HCT116 (cell line): ENCODE measurements around the gene CIBAR2.

Experiments used
- CEBPB ChIP-seq: IDR thresholded peaks from 2 replicates; pipeline ENCODE4 v1.6.1; 2012; ENCODE audit warnings: low read depth
- CTCF ChIP-seq, 3 experiments: fragments of 200-600 bp in 1 of 3; sonication (generic) in 1 of 3; IDR thresholded peaks in 2 of 3; conservative IDR thresholded peaks in 1 of 3; 2 replicates each; pipeline ENCODE4 v1.5.1; 2012 to 2017; ENCODE audit warnings: low read depth in 2 of 3, low read length in 2 of 3, antibody characterized with exemption in 1 of 3, borderline replicate concordance in 1 of 3, control low read depth in 1 of 3, mild to moderate bottlenecking in 1 of 3, mixed read lengths in 1 of 3, mixed run types in 1 of 3, moderate library complexity in 1 of 3; ENCODE audit not compliant: insufficient read depth in 1 of 3
- EZH2 ChIP-seq: fragments of 200-600 bp; sonication (generic); IDR thresholded peaks from 2 replicates; pipeline ENCODE4 v1.6.1; 2017; ENCODE audit warnings: antibody characterized with exemption, mixed run types
- EZH2phosphoT487 ChIP-seq: fragments of 200-600 bp; IDR thresholded peaks from 2 replicates; pipeline ENCODE4 v1.6.1; 2018; ENCODE audit warnings: antibody characterized with exemption, borderline replicate concordance
- JUND ChIP-seq: IDR thresholded peaks from 2 replicates; pipeline ENCODE4 v1.6.1; 2012
- MAX ChIP-seq: IDR thresholded peaks from 2 replicates; pipeline ENCODE4 v1.6.1; 2012
- POLR2A ChIP-seq: IDR thresholded peaks from 2 replicates; pipeline ENCODE4 v1.7.0; 2011; ENCODE audit warnings: borderline replicate concordance; ENCODE audit not compliant: insufficient read depth, insufficient read length; ENCODE audit errors: extremely low read depth
- POLR2AphosphoS5 ChIP-seq: IDR thresholded peaks from 2 replicates; pipeline ENCODE4 v1.6.1; 2011; ENCODE audit warnings: mild to moderate bottlenecking, low read depth, low read length, moderate library complexity
- SIN3A ChIP-seq: IDR thresholded peaks from 2 replicates; pipeline ENCODE4 v1.6.1; 2012; ENCODE audit warnings: low read depth
- YY1 ChIP-seq: IDR thresholded peaks from 2 replicates; pipeline ENCODE4 v1.6.1; 2011; ENCODE audit warnings: low read length, low read depth, moderate library complexity, mild to moderate bottlenecking; ENCODE audit not compliant: insufficient replicate concordance; ENCODE audit errors: extremely low read depth
- ZFX ChIP-seq: fragments of 450-650 bp; IDR thresholded peaks from 2 replicates; pipeline ENCODE4 v1.6.1; 2017

GRCh38 chr16:85094176-85094805 lies 18.0 kb downstream of the CIBAR2 start:
- TF ChIP-seq CEBPB (no peak), CTCF (IDR thresholded peaks at IDR 0.05 in 2 of 3, conservative IDR thresholded peaks at IDR 0.05 in 1 of 3; ENCODE audit: borderline replicate concordance in 1 of 3, insufficient read depth in 1 of 3, low read depth in 2 of 3, low read length in 2 of 3) (no peak), POLR2A (no peak), POLR2AphosphoS5 (no peak), EZH2phosphoT487 (no peak), MAX (no peak), EZH2 (no peak), SIN3A (no peak), YY1 (no peak), ZFX (no peak), JUND (no peak)
